Fibroblast of mammary gland (primary cell): ENCODE results near the gene WAS.
"Not testable (repeated sequence)": the region's sequence is repeated elsewhere in the genome, so short reads cannot be mapped to it uniquely, and the experiment has no call there.

Experiments used
- DNase-seq: peaks from one replicate; pipeline ENCODE4 v3.0.0-alpha.2; 2010; ENCODE audit warnings: low read depth
- H3K4me3 ChIP-seq: 2 replicates; pipeline ENCODE4 v1.5.1; 2011; ENCODE audit warnings: low read depth, mild to moderate bottlenecking, low read length, moderate library complexity; ENCODE audit not compliant: control insufficient read depth
- CTCF ChIP-seq: conservative IDR thresholded peaks from 2 replicates; pipeline ENCODE4 v1.5.1; 2011; ENCODE audit warnings: low read depth, low read length, inconsistent platforms; ENCODE audit not compliant: control insufficient read depth, insufficient read depth

The WAS gene

GRCh38 chrX:48688531-48689150, 5.0 kb downstream of the WAS start:
- TF ChIP-seq CTCF = no peak
- no peak overlapping the region for H3K4me3 ChIP-seq
- DNase-seq = no peak

- no peak for TF ChIP-seq CTCF
- no peak overlapping the region for H3K4me3 ChIP-seq
These were observed 5.8 kb downstream of the WAS start for GRCh38 chrX:48689208-48689920.

GRCh38 chrX:48691746-48692145, 8.1 kb downstream of the WAS start:
- DNase-seq, H3K4me3 ChIP-seq: not testable (repeated sequence)

More at GRCh38 chrX:48689208-48689920, 5.8 kb downstream of the WAS start:
- DNase-seq = no peak

GRCh38 chrX:48694776-48695533, 11.4 kb downstream of the WAS start:
- DNase-seq = no peak
- H3K4me3 ChIP-seq = no peak overlapping the region
- no peak for TF ChIP-seq CTCF

GRCh38 chrX:48695534-48695896, 11.9 kb downstream of the WAS start:
- DNase-seq = peak; percentile 45
- peak overlapping the region; percentile 56 for H3K4me3 ChIP-seq
- TF ChIP-seq CTCF = no peak

- peak overlapping the region; percentile 56 for H3K4me3 ChIP-seq
- TF ChIP-seq CTCF = no peak
- no peak for DNase-seq
These were observed 12.3 kb downstream of the WAS start for GRCh38 chrX:48695925-48696300.

GRCh38 chrX:48696301-48696908, 12.8 kb downstream of the WAS start, which contains the start of gene SUV39H1:
Gene SUV39H1 (plus strand): TSS chrX:48696734. CDS start chrX:48696785, 51 bp downstream.
- peak; percentile 80 for DNase-seq
- TF ChIP-seq CTCF = no peak
- H3K4me3 ChIP-seq = peak within 1 kb of the TSS; percentile 56
